ENCODE measurements around the gene TMEM255A.
A peak's percentile ranks its signal among the peaks of the same experiment; 100 is the strongest.

The TMEM255A gene

GRCh38 chrX:120294651-120295050, 16.6 kb downstream of the TMEM255A start:
- no peaks in the 10 kb centered on the region for H3K36me3 ChIP-seq
- H3K9ac ChIP-seq, result no peak overlapping the region
- H3K9me3 ChIP-seq, result no peaks in the 10 kb centered on the region
- H3K4me3 ChIP-seq, result no peak overlapping the region
- no peak for TF ChIP-seq Cebpa-rat (IDR thresholded peaks at IDR 0.05)
- H3K27ac ChIP-seq, result peak overlapping the region; percentile 48; the same call in 1 of the 2 replicates
- peak overlapping the region; percentile 63 for H3K4me2 ChIP-seq
- H3K27me3 ChIP-seq, result no peaks in the 10 kb centered on the region
- peaks cover 68% of the 10 kb centered on the region for H3K4me1 ChIP-seq
- H4K20me1 ChIP-seq, result no peaks in the 10 kb centered on the region

GRCh38 chrX:120293015-120293414, 18.2 kb downstream of the TMEM255A start:
- Histone ChIP-seq H4K20me1 (no peaks in the 10 kb centered on the region), H3K9ac (no peak overlapping the region), H3K27me3 (no peaks in the 10 kb centered on the region), H3K36me3 (no peaks in the 10 kb centered on the region), H3K4me2 (peak overlapping the region; percentile 79), H3K9me3 (no peaks in the 10 kb centered on the region), H3K4me3 (no peak overlapping the region), H3K27ac (no peak overlapping the region), H3K4me1 (peaks cover 75% of the 10 kb centered on the region)
- no peak for TF ChIP-seq Cebpa-rat (IDR thresholded peaks at IDR 0.05)

DNA sequence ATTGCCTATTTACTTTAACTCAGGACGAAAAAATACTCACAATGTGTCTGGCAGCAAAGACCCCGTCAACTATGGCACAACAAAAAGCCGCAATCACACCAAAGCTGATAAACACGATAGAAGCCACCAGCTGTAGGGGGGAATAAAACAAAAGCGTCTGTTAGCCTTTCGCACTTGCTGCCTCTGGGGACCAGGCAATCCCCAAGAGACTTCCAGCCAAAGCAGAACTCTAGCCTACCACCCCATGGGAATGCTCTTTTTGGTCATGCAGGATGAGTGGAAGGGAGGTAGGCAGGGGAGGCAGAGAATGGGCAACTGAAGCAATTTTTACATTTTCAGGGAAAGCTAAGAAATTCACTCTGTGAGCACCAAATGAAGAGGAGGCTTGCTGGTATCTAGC, 20.1 kb downstream of the TMEM255A start:
- H3K4me2 ChIP-seq, result peak overlapping the region; percentile 79
- H3K4me1 ChIP-seq, result peaks cover 83% of the 10 kb centered on the region
- TF ChIP-seq Cebpa-rat (IDR thresholded peaks at IDR 0.05), result no peak

GRCh38 chrX:120290107-120290506, 21.2 kb downstream of the TMEM255A start:
- no peak for TF ChIP-seq Cebpa-rat (IDR thresholded peaks at IDR 0.05)
- Histone ChIP-seq H3K36me3 (no peaks in the 10 kb centered on the region), H3K27ac (no peak overlapping the region), H3K4me2 (no peak overlapping the region; the same call in 1 of the 2 replicates), H3K4me3 (no peak overlapping the region), H3K27me3 (no peaks in the 10 kb centered on the region), H3K9me3 (no peaks in the 10 kb centered on the region), H4K20me1 (no peaks in the 10 kb centered on the region), H3K4me1 (peaks cover 75% of the 10 kb centered on the region), H3K9ac (no peak overlapping the region)

More for the DNA sequence above, 20.1 kb downstream of the TMEM255A start:
- peak overlapping the region; percentile 72 for H3K27ac ChIP-seq
- H3K9me3 ChIP-seq, result no peaks in the 10 kb centered on the region
- H3K9ac ChIP-seq, result no peak overlapping the region; the same call in 1 of the 2 replicates
- no peaks in the 10 kb centered on the region for H3K27me3 ChIP-seq
- 0 out of 2 replicates have a peak overlapping the region, but pooled peaks have one; percentile 0 for H3K4me3 ChIP-seq
- no peaks in the 10 kb centered on the region for H3K36me3 ChIP-seq
- no peaks in the 10 kb centered on the region for H4K20me1 ChIP-seq

- no peak for TF ChIP-seq Cebpa-rat (IDR thresholded peaks at IDR 0.05)
- Histone ChIP-seq H3K9me3 (no peaks in the 10 kb centered on the region; the same call in 1 of the 2 replicates), H3K27me3 (no peaks in the 10 kb centered on the region), H3K4me3 (no peak overlapping the region), H3K27ac (peak overlapping the region; percentile 45; the same call in 1 of the 2 replicates), H3K9ac (no peak overlapping the region; the same call in 1 of the 2 replicates), H3K4me1 (peaks cover 64% of the 10 kb centered on the region), H3K4me2 (peak overlapping the region; percentile 67), H3K36me3 (no peaks in the 10 kb centered on the region), H4K20me1 (no peaks in the 10 kb centered on the region)
These were observed 23.6 kb downstream of the TMEM255A start for GRCh38 chrX:120287513-120288112.

DNA sequence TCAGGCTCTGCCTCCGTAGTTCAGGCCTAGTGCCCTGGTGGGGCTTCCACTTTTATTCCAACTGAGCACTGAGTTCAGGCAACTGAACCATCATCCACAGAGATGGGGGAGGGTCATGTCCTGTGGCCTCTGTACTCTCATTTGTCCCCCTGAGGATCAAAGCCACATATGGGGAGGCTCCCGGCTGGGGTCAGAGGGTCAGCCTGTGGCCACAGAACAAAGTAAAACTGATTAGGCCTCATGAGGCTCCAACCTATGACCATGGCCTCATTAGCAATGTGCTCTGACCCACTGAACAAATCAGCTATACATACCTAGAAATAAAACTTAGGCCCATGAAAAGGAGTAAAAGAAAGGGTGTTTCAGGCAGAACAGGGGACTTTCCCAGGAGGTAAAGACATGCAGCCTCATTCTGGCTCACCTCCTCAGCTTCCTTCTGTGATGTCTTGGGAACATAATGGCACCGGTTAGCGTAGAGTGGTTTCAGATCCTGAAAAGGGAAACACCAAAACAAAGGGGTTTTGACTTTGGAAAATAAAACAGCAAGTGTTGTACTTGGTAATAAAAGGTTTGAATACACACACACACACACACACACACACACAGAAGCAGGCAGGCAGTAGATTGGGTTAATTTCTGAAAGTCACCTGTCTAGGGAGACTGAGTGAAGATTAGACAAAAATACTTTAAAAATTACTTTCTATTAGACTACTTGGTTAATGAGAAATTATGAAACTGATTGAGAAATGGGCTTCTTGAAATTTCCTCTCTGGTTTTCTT, 24.3 kb downstream of the TMEM255A start:
- no peaks in the 10 kb centered on the region; the same call in 1 of the 2 replicates for H3K9me3 ChIP-seq
- no peak overlapping the region for H3K9ac ChIP-seq
- peak overlapping the region; percentile 67 for H3K4me2 ChIP-seq
- H4K20me1 ChIP-seq, result no peaks in the 10 kb centered on the region
- peaks cover 58% of the 10 kb centered on the region for H3K4me1 ChIP-seq
- H3K36me3 ChIP-seq, result no peaks in the 10 kb centered on the region
- no peak overlapping the region for H3K4me3 ChIP-seq
- H3K27ac ChIP-seq, result peak overlapping the region; percentile 23; the same call in 1 of the 2 replicates
- no peaks in the 10 kb centered on the region for H3K27me3 ChIP-seq
- no peak for TF ChIP-seq Cebpa-rat (IDR thresholded peaks at IDR 0.05)

DNA sequence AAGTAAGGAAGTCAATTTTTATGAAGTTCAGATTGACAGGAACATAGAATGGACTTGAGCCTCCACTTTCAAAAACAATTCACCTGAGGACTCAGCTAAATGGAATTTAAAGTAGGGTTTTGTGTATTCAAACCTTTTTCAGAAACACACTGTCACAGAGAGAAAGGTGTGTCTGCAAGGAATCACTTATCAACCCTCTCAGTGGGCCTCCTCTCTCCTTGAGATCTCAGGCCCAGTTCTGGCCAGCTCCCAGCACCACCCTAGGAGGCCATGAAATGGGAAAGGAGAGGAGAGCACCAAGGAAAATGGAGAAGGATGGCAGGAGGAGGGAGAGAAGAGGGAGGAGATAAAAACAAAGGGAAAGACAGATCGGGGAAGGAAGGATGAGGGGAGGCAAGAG, 28.6 kb downstream of the TMEM255A start:
- Histone ChIP-seq H3K27me3 (no peaks in the 10 kb centered on the region), H3K36me3 (no peaks in the 10 kb centered on the region)

GRCh38 chrX:120281761-120282160, 29.5 kb downstream of the TMEM255A start:
- TF ChIP-seq Cebpa-rat (IDR thresholded peaks at IDR 0.05), result no peak
- H3K27me3 ChIP-seq, result no peaks in the 10 kb centered on the region
- no peak overlapping the region for H3K9ac ChIP-seq
- no peaks in the 10 kb centered on the region; the same call in 1 of the 2 replicates for H3K9me3 ChIP-seq
- peaks cover 19% of the 10 kb centered on the region for H3K4me1 ChIP-seq
- H3K4me3 ChIP-seq, result no peak overlapping the region
- H4K20me1 ChIP-seq, result no peaks in the 10 kb centered on the region
- H3K36me3 ChIP-seq, result no peaks in the 10 kb centered on the region
- H3K27ac ChIP-seq, result no peak overlapping the region
- no peak overlapping the region for H3K4me2 ChIP-seq

More for the DNA sequence above, 28.6 kb downstream of the TMEM255A start:
- H3K9ac ChIP-seq, result no peak overlapping the region
- H3K4me2 ChIP-seq, result peak overlapping the region; percentile 71
- H3K9me3 ChIP-seq, result no peaks in the 10 kb centered on the region; the same call in 1 of the 2 replicates
- H4K20me1 ChIP-seq, result no peaks in the 10 kb centered on the region
- no peak overlapping the region for H3K27ac ChIP-seq
- peaks cover 29% of the 10 kb centered on the region for H3K4me1 ChIP-seq
- TF ChIP-seq Cebpa-rat (IDR thresholded peaks at IDR 0.05), result no peak
- no peak overlapping the region for H3K4me3 ChIP-seq

DNA sequence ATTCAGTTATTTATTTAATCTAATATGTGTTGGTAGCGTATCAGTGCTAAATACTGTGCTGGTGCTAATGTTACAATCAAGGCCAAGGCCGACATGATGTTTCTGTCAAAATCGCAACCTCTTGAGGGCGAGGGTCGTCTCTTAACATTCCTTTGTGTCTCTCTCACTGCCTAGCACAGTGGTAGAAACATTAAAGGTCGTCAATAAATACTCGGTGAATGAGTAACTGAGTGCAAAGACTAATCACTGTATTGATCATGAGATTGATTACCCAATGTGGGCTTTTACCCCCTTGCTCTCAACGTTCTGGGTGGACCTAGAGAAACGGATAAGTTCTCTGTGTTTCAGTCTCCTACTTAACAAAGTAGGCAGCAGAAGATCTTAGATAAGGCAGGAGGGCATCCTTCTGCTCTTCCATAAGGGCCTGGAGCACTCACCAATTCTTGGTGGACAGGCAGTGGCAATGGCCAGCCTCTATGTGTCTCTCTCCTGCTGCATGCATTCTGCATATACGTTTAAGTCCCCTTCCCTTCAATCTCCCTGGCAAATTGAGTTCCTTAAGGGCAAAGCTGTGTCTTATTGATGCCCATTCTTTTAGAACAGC, 30.1 kb downstream of the TMEM255A start:
- Histone ChIP-seq H3K9me3 (no peaks in the 10 kb centered on the region; the same call in 1 of the 2 replicates), H3K4me3 (no peak overlapping the region), H4K20me1 (no peaks in the 10 kb centered on the region), H3K9ac (no peak overlapping the region), H3K36me3 (no peaks in the 10 kb centered on the region), H3K27ac (no peak overlapping the region), H3K4me2 (no peak overlapping the region), H3K4me1 (peaks cover 15% of the 10 kb centered on the region), H3K27me3 (no peaks in the 10 kb centered on the region)
- no peak for TF ChIP-seq Cebpa-rat (IDR thresholded peaks at IDR 0.05)

DNA sequence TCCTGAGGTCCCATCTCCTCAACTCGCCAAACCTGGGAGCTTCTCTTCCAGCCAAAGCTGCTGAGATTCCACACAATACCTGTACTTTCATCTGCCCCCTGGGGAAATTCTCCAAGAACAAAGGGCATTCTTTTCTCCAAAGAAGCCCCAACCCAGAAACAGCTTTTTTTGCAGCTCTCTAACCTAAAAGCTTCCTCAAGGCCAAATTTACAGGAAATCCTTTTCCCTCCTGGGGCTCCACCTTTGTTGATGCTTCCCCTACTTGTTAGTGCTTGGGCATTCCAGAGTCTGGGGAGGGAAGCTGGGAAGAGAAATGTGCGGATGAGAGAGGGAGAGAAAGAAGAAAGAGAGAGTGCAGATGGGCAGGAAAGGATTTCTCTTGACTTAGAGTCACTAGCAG, 36.3 kb downstream of the TMEM255A start:
- Histone ChIP-seq H3K4me1 (no peaks in the 10 kb centered on the region), H3K27me3 (no peaks in the 10 kb centered on the region), H4K20me1 (no peaks in the 10 kb centered on the region), H3K4me2 (no peak overlapping the region), H3K27ac (no peak overlapping the region), H3K9me3 (no peaks in the 10 kb centered on the region), H3K4me3 (no peak overlapping the region), H3K9ac (no peak overlapping the region), H3K36me3 (no peaks in the 10 kb centered on the region)
- TF ChIP-seq Cebpa-rat (IDR thresholded peaks at IDR 0.05), result no peak

All from BLaER1 (cell line).